Measurements from ENCODE around the gene RNASEH2A. TPM values are rescaled to one million over a fixed set of nuclear protein-coding genes. Genes with fewer than 3 reads are reported as not detected.
"Not testable (repeated sequence)": the region's sequence is repeated elsewhere in the genome, so short reads cannot be mapped to it uniquely, and the experiment has no call there.

Gene RNASEH2A
- total RNA-seq, 2 donors from 2014 or later = 3.0 to 7.9 TPM

DNA sequence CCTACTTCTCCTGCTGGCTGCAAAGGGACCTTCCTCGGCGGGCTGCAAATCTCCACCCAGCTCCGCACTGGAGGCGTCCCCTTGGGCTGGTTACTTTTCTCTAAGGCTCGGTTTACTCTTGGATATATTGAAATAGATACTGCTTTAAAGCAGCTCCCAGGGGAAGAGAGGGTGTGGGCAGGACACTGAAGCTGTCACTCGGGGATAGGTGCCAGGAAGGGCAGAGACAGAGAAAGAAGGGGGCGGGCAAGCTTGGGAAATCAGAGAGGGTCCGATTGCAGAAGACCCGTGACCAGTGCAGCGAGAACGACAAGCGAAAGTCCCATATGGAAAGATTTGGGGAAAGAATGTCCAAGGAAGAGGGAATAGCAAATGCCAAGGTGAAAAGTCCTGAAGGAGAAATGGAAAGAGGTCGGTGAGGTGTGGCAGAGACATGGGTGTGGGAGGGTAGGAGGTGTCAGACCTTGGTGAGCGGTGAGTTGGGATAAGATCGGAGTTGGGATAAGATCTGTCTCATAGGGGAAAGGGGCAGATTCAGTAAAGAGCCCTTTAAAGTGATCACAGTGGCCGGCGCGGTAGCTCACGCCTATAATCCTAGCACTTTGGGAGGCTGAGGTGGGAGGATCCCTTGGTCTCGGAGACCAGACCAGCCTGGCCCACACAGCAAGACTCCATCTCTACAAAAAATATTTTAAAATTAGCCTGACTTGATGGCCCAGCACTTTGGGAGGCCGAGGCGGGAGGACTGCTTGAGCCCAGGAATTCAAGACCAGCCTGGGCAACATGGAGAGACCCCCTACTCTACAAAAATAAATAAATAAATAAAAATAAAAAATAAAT is 3.9 kb upstream of the RNASEH2A start:
- peaks cover 11 to 30% of the 10 kb centered on the region in 2 donors for H3K4me1 ChIP-seq (ENCODE audit: control insufficient read depth in 1 of 2, low read depth in 2 of 2)
- ATAC-seq (ENCODE audit: insufficient number of reproducible peaks, low FRiP score, low read depth) = no peak
- H3K4me3 ChIP-seq = peak overlapping the region; percentile 77
- H3K27ac ChIP-seq = no peak overlapping the region
- H3K9me3 ChIP-seq = no peaks in the 10 kb centered on the region
- no peaks in the 10 kb centered on the region for H3K36me3 ChIP-seq
- DNase-seq (ENCODE audit: low spot score) = no peak
- H3K27me3 ChIP-seq (replicated peaks; ENCODE audit: insufficient read depth) = no peaks in the 10 kb centered on the region
- TF ChIP-seq, protein P1, sequence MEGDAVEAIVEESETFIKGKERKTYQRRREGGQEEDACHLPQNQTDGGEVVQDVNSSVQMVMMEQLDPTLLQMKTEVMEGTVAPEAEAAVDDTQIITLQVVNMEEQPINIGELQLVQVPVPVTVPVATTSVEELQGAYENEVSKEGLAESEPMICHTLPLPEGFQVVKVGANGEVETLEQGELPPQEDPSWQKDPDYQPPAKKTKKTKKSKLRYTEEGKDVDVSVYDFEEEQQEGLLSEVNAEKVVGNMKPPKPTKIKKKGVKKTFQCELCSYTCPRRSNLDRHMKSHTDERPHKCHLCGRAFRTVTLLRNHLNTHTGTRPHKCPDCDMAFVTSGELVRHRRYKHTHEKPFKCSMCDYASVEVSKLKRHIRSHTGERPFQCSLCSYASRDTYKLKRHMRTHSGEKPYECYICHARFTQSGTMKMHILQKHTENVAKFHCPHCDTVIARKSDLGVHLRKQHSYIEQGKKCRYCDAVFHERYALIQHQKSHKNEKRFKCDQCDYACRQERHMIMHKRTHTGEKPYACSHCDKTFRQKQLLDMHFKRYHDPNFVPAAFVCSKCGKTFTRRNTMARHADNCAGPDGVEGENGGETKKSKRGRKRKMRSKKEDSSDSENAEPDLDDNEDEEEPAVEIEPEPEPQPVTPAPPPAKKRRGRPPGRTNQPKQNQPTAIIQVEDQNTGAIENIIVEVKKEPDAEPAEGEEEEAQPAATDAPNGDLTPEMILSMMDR (IDR thresholded peaks at IDR 0.05) = no peak

DNA sequence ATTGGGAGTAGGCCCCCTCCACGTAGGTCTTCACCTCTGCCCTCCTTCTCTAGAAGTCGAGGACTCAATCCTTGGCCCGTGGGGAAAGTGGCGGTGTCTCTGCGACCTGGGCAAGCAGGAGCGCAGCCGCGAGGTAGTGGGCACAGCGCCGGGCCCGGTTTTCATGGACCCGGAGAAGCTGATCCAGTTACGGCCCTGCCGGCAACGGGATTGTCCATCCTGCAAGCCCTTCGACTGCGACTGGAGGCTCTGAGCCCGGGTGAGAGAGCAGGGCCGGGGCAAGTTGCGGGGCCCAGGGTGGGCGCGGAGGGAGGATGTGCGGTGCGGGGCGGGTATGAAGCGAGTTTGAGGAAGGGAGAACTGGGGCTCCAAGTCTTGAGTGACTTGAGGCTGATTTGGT is 2.3 kb upstream of the RNASEH2A start:
- H3K9me3 ChIP-seq = no peaks in the 10 kb centered on the region
- ATAC-seq (ENCODE audit: insufficient number of reproducible peaks, low FRiP score, low read depth) (no peak), DNase-seq (ENCODE audit: low spot score) (no peak)
- no peak overlapping the region for H3K27ac ChIP-seq
- H3K27me3 ChIP-seq (replicated peaks; ENCODE audit: insufficient read depth) = no peaks in the 10 kb centered on the region
- no peak overlapping the region for H3K4me3 ChIP-seq
- no peaks in the 10 kb centered on the region for H3K36me3 ChIP-seq
- TF ChIP-seq, protein P1 (IDR thresholded peaks at IDR 0.05) = no peak
- H3K4me1 ChIP-seq (ENCODE audit: control insufficient read depth in 1 of 2, low read depth in 2 of 2) = peaks cover 11 to 30% of the 10 kb centered on the region in 2 donors

DNA sequence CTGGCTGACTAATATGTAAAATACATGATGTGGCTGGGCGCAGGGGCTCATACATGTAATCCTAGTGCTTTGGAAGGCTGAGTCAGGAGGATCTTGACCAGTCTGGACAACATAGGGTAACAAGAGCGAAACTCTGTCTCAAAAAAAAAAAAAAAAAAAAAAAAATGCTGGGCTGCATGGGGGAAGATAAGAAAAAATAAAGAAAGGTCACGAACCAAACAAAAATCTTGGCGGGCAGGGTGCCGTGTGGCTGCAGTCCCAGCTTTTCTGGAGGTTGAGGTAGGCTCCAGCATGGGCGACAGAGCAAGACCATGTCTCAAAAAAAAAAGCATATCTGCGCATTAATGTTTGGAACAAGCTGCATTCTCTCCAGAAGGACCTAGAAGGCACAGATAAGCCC is 8.7 kb downstream of the RNASEH2A start:
- no peaks in the 10 kb centered on the region for H3K27me3 ChIP-seq (replicated peaks; ENCODE audit: insufficient read depth)
- DNase-seq (ENCODE audit: low spot score) (no peak), ATAC-seq (ENCODE audit: insufficient number of reproducible peaks, low FRiP score, low read depth) (no peak)
- TF ChIP-seq, protein P1 (IDR thresholded peaks at IDR 0.05) = no peak
- H3K4me3 ChIP-seq = no peak overlapping the region
- H3K9me3 ChIP-seq = no peaks in the 10 kb centered on the region
- no peaks in the 10 kb centered on the region for H3K36me3 ChIP-seq
- no peak overlapping the region for H3K27ac ChIP-seq
- no peaks in the 10 kb centered on the region for H3K4me1 ChIP-seq (ENCODE audit: control insufficient read depth in 1 of 2, low read depth in 2 of 2)

DNA sequence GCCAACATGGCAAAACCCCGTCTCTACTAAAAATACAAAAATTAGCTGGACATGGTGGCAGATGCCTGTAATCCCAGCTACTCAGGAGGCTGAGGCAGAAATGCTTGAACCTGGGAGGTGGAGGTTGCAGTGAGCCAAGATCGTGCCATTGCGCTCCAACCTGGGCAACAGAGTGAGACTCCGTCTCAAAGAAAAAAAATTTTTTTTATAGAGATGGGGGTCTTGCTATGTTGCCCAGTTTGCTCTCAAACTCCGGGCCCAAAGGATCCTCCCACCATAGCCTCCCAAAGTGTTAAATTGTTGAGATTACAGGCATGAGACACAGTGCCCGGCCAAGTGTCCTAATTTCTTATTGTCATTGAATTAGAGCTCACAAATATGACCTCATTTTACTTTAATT is 10.8 kb downstream of the RNASEH2A start:
- DNase-seq (ENCODE audit: low spot score); H3K27me3 ChIP-seq (replicated peaks; ENCODE audit: insufficient read depth); H3K9me3 ChIP-seq; H3K4me3 ChIP-seq; H3K27ac ChIP-seq; H3K4me1 ChIP-seq (ENCODE audit: control insufficient read depth in 1 of 2, low read depth in 2 of 2); H3K36me3 ChIP-seq; ATAC-seq (ENCODE audit: insufficient number of reproducible peaks, low FRiP score, low read depth): not testable (repeated sequence)

DNA sequence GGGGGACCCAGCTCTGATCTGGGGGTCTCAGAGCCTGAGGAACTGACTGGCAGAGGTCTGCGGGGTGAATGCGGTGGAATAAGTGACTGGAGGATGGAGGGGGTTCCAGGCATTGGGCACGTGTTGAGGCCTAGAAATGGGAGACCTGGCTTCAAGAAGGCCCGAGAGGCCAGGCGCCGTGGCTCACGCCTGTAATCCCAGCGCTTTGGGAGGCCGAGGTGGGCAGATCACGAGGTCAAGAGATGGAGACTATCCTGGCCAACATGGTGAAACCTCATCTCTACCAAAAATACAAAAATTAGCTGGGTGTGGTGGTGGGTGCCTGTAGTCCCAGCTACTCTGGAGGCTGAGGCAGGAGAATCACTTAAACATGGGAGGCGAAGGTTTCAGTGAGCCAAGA is 11.4 kb downstream of the RNASEH2A start:
- not testable (repeated sequence) for ATAC-seq (ENCODE audit: insufficient number of reproducible peaks, low FRiP score, low read depth)

DNA sequence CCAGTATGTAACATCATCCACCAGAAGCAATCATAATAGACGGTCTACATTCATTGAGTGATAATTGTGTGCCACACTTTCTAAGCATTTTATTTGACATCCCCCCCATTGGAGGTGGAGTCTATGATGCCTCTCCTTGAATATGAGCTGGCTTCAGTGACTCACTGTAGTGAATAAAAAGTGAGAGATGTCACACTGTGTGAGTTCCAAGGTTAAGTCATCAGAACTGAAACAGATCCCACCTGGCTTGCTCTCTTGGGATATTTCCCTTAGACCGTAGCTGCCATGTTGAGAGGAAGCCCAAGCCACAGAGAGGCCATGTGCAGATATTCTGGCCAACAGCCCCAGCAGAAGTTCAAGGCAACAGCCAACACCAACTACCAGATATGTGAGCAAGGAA is 15.4 kb downstream of the RNASEH2A start:
- Histone ChIP-seq H3K27me3 (replicated peaks; ENCODE audit: insufficient read depth) (no peaks in the 10 kb centered on the region), H3K27ac (no peak overlapping the region), H3K9me3 (no peaks in the 10 kb centered on the region), H3K36me3 (no peaks in the 10 kb centered on the region), H3K4me3 (no peak overlapping the region), H3K4me1 (ENCODE audit: control insufficient read depth in 1 of 2, low read depth in 2 of 2) (peaks cover 0 to 3% of the 10 kb centered on the region in 2 donors)
- DNase-seq (ENCODE audit: low spot score) (no peak), ATAC-seq (ENCODE audit: insufficient number of reproducible peaks, low FRiP score, low read depth) (no peak)
- TF ChIP-seq, protein P1 (IDR thresholded peaks at IDR 0.05) = no peak

More for the DNA sequence above, 11.4 kb downstream of the RNASEH2A start:
- not testable (repeated sequence) for H3K36me3 ChIP-seq; H3K9me3 ChIP-seq; DNase-seq (ENCODE audit: low spot score); H3K4me3 ChIP-seq; H3K27ac ChIP-seq; H3K4me1 ChIP-seq (ENCODE audit: control insufficient read depth in 1 of 2, low read depth in 2 of 2); H3K27me3 ChIP-seq (replicated peaks; ENCODE audit: insufficient read depth)
